ENCODE results near the gene N4BP2.

DNA sequence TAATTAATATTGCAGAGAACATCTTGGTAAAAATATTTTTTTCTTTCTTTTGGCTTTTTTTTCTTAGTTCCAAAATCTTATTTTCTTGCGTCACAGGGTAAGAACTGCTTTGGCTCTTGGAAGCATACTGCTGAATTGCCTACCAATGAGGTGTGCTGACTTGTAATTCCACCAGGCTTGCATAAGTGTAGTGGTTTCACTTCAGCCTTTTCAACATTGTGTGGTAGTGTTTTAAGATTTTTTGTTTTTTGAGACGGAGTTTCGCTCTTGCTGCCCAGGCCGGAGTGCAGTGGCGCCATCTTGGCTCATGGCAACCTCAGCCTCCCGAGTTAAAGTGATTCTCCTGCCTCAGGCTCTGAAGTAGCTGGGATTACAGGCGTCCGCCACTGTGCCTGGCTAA lies 42.4 kb downstream of the N4BP2 start:
- TF ChIP-seq EZH2 (IDR thresholded peaks at IDR 0.05; ENCODE audit: low read length, unreplicated experiment) (no peak), EZH2phosphoT487 (IDR thresholded peaks at IDR 0.05; ENCODE audit: borderline replicate concordance, low read length) (no peak)
- TF ChIP-seq, protein P1, sequence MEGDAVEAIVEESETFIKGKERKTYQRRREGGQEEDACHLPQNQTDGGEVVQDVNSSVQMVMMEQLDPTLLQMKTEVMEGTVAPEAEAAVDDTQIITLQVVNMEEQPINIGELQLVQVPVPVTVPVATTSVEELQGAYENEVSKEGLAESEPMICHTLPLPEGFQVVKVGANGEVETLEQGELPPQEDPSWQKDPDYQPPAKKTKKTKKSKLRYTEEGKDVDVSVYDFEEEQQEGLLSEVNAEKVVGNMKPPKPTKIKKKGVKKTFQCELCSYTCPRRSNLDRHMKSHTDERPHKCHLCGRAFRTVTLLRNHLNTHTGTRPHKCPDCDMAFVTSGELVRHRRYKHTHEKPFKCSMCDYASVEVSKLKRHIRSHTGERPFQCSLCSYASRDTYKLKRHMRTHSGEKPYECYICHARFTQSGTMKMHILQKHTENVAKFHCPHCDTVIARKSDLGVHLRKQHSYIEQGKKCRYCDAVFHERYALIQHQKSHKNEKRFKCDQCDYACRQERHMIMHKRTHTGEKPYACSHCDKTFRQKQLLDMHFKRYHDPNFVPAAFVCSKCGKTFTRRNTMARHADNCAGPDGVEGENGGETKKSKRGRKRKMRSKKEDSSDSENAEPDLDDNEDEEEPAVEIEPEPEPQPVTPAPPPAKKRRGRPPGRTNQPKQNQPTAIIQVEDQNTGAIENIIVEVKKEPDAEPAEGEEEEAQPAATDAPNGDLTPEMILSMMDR (conservative IDR thresholded peaks at IDR 0.05; ENCODE audit: low read depth, low read length): no peak

All from PC-3 (cell line).